Activated CD4-positive, alpha-beta T cell treated with anti-CD3 and anti-CD28 coated beads, Interleukin-2, Interleukin-6, amounts not matched to agents 100 ng/mL and 50 ng/mL, durations not matched to agents 16 hours and 8 hours (primary cell): ENCODE data around the gene BCL2.
"Not testable (repeated sequence)": the region's sequence is repeated elsewhere in the genome, so short reads cannot be mapped to it uniquely, and the experiment has no call there.

Experiments
- DNase-seq: peaks from one replicate; pipeline ENCODE4 v3.0.0-alpha.2; 2020

BCL2 gene

DNA sequence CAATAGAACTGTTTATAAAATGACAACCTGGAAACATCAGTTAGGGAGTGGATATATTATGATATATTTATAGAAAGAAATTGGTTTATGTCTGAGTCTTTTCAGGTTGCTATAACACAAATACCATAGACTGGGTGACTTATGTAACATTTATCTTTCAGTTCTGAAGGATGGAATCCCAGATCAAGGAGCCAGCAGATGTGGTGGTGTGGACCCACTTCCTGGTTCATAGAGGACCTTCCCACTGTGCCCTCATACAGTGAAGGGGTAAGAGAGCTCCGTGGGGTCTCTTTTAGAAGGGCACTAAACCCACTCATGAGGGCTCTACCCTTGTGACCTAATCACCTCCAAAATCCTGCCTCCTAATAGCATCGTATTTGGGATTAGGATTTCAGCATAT is 86.7 kb downstream of the BCL2 start:
- DNase-seq = no peak

DNA sequence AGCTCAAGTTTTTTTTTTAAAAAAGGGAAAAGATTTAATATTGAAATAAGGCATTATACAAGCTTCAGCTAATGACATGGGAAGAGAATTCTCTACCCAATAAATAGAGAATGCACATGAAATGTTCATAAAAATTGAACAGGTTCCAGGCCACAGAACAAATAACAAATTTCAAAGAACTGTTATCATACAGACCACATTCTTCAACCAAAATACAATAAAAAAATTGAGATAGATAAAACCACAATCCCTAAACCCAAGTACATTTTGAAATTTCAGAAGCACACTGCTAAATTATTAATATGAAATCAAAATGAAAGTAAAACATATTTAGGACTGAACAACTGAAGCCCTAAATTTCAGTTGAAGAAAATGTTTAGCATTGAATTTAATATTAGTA is 89.6 kb downstream of the BCL2 start:
- no peak for DNase-seq

DNA sequence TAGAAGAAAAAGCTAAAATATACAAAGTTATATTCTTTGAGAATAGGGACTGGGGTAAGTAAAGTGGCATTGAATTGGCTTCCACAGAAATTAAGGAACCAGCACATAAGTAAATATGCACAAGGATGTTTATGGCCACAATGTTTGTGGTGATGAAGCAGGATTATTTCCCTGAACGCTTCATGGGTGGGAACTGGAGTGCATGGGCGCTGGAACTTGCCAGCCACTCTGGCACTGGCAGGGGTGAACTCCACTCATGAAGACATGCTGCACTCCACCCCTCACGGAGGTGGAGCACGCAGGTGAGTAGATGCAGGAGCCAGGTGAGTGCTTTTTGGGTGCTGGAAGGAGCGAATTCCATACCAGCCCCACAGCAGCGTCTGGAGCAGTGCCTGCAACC is 94.1 kb downstream of the BCL2 start:
- no peak for DNase-seq

DNA sequence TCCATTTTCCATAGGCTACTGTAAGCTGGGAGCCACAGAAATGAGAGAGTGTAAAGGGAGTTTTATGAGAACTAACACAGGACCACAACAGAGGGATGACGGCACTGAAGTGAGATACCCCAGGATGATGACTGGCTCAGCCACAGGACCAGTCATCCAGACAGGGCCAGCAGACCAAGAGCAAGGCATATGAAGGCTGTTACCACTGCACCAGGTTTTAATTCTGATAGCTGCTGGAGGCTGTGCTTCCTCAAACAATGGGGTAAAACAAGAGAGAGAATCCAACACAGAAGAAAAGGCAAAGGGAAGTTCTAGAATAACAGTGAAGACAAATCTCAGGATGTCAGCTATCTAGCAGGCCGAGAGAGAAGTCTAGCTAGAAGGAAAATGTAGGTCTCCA is 94.9 kb downstream of the BCL2 start:
- peak; percentile 54 for DNase-seq

DNA sequence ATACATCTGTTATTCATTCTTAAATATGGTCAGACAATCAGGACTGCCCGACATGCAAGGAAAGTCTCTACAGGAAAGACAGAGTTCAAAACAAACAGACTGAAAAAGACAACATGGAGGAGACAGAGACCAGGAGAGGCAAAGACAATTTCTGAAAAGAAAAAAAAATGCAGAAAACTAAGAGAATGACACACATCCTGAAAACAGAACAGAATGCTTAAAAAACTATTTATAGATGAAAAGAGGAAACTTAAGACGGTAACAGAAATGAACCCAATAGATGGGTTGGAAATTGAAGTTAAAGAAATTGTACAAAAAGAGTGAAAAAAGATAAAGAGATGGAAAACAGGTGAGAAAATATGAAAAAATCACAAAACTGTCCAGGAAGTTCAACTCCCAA is 95.7 kb downstream of the BCL2 start:
- DNase-seq = no peak

DNA sequence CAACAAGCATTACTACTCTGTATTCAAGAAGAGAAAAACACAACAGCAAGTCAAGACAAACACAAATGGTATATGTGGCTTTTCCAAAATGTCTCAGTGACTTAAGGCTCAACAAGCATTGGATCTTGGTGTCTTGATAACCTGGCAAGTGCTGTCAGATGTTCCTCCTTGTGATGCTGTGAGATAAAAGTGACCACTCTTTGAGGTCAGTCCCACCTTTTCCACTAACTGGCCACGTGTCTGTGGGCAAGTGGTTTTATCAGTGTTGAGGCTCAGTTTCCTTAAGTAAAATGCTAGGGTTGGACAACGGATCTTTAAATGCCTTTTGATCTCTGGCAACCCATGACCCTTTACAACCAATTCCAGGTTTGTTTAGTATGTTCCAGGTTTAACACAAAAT is 98.7 kb downstream of the BCL2 start:
- DNase-seq = peak; percentile 54

DNA sequence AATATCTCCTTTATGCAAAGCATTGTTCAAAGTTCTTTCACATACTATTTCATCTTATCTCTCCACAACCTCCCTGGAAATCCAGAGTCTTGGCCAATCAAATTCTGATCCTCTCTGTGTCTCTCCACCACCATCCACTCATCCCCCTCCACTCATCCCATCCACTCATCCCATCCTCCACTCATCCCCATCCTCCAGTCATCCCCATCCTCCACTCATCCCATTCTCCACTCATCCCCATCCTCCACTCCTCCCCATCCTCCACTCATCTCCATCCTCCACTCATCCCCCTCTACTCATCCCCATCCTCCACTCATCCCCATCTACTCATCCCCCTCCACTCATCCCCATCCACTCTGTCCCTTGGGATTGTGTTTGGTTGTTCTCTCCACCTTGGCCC is 101.1 kb downstream of the BCL2 start:
- no peak for DNase-seq

DNA sequence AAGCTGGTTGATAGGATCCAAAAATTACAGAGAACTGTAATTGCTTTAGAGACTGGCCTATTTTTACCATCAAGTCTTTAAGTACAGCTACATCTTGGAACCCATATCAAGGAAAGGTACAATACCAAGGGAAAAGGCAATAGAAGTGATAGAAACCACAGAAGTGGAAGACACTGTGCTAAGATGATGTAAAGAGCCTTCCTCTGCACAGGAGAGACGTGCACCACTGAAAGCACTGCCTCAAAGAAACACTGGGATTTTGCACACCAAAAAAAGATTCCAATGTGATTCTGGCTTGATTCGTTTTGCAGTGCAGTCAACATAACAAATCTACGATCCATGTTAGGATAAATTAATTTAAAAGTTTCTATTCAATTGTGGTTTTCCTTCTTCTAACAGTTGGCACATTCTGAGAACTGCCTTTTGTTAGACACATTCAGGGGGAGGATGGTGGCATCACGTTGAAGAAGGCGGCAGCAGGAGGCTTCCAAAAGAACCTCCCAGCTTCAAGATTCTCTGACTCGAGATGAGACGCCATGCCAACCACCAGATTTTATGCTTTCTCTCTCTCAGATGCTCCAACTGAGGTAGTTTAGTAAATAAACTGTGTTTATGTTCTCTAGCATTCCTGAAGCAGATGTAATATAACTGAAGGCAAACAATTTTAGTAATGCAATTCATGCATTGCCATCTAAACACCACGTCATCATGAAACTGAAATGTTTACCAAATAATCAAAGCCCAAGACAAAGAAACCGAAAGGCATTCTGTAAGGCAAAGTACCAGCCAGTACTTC is 102.9 kb downstream of the BCL2 start:
- DNase-seq = peak; percentile 69

DNA sequence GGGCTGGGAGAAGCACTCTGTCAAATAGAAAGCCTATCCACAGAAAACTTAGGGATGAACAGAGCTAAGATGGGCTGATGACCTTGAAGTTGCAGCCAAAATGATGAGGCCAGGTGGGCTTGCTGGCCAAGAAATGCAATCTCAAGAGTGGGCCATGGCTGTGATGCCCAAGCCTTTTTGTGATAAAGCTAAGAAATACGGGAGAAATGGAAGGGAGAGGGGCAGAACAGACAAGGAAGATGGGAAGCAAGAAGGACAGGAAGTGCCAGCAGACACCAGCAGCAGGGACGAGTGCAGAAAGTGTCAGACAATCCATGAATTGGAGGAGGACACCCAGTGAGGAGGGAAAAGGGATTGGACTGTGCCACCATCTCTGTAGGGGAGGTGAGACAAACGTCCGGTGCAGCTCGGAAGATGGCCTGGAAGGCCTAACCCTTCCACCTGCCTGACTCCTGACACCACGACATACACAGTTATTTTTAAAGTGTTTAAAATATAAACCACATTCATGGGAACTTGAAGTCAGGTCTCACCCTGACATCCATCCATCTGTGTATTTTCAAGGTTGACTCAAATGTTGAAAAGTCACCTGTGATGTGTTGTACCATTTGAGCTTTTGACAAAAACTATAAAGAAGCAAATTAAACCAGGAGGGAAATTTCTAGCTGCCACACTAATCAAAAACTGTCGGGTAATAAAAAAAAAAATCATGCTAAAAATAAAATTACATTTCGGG is 105.5 kb downstream of the BCL2 start:
- no peak for DNase-seq

DNA sequence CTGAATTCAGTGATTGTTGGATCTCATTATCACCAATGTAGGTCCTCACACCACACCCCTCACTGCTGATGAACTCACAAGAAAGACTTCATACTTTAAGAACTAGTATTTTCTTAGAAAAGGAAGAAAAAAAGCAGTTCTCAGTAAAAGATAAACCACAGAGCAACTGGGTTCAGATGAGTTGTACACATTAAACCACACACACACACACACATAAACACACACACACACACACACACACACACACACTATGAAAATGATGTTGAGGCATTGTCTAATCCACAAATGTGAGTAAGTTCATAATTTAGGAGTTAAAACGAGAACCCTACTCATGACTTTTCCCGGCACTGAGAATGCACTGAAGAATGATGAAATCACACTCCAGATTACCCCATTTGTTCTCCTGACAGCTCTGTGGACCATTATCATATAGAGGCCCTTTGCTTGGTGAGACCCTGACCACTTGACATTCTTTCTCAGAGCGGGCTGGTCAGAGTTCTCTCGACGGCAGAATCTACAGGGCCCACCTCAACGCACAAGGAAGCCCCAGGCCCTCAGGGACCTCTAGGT is 106.2 kb downstream of the BCL2 start:
- peak; percentile 87 for DNase-seq

DNA sequence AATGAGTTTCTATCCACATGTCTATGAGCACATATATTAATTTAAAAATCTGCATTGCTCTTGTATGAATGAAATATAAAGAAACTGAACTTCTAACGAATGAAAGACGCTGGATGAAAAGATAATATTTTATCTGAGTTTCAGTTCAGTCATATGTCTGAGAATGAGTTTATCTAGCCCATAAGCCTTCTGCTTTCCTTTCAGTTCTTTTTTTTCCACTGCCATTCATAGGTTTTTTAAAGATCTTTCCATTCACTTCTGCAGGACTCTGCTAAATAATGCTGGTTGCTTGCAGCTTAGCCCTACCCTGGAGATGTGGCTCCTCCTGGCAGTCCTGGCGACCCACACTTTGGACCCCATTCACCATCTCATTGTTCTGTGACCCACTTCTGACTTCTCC is 109.0 kb downstream of the BCL2 start:
- DNase-seq = peak; percentile 42

DNA sequence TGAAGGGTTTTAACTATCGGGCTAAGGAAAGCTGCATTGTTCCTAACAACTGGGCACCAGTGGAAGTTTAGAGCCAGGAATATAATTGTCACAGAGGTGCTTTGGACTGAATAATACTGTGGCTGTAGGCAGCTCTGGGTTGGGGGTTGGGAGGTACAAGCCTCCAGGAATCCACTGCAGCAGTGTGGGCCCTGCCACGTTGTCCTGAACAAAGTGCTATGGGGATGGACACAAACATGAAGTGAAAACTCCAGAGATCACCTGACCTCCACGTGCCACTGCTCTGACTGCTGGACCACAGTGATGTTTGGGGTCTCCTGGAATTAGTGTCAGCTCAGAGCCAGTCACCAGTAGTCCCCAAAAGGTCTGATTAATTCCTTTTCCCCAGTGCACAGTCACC is 110.9 kb downstream of the BCL2 start:
- no peak for DNase-seq

DNA sequence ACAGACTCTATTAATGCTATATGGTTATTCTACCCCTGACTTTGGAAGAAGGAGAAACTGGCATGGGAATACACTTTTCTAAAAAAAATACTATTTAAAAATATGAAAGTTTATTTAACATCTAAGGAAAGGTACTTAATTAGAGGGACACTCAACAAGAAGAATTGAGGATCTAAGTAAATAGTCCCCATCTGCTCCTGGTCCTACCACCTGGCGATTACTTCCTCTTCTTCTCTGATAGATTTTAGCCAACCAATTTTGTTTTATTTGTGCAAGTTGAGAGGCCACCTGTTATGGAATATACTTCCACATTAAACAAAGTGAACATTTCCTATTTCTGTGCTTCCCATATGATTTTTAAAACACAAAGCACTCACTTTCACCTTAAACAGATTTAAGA is 111.7 kb downstream of the BCL2 start:
- no peak for DNase-seq

DNA sequence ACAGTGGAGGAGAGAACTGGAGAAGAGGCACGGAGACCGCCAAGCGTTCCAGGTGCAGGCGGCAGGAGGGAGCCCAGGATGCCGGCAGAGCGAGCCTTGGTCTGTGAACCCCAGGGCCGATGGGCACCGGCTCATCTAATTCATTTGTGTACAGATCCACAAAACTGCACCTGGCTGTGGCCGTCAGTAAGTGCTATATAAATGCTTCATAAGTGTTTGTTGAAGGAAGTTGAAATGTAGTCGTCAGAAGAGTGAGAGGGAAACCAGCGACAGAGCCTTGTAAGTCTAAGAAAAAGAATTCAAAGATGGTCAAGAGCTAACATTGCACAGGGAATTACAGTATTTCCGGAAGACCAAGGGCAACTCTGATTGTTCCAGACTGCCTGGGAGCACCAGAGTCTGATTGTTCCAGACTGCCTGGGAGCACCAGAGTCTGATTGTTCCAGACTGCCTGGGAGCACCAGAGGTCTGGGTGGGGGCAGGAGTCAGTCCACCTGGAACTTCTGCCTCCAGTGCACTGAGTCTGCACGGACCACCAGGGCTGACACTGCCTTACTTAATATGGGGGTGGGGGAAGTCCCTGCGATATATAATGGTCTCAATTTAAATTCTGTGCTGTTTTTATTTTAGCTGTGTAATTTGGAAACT is 112.3 kb downstream of the BCL2 start:
- DNase-seq = no peak

DNA sequence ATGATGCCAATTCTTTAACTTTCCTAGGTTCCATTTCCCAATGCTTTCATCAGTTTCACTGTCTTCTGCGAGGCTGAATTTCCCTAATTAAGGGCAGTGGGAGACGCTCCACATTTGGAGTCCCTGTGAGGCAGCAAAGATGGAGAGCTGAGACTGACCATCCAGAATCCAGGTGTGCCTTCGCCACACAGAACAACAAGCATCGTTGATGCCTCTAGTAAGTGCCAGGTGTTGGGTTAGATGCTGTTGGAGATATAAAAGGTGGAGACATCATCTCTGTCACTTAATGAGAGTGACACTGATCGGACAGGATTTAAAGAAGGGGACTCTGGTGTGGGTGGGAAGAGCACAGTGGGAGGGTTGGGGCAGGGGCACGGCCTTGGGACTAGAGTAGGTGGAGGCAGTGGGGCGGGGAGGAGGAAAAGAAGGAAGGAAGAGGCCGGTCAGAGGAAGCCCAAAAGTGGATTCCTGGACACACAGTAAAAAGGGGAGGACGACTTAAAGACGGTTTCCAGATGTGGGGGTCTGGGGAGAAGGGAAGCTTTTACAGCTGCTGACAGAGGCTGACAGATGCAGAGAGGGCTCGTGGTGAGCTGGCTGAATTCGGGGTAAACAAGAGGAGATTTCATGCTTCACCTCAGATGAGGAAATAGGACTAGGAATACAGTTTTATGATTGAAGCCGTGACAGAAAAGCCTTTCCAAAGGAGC is 113.0 kb downstream of the BCL2 start:
- DNase-seq = no peak

DNA sequence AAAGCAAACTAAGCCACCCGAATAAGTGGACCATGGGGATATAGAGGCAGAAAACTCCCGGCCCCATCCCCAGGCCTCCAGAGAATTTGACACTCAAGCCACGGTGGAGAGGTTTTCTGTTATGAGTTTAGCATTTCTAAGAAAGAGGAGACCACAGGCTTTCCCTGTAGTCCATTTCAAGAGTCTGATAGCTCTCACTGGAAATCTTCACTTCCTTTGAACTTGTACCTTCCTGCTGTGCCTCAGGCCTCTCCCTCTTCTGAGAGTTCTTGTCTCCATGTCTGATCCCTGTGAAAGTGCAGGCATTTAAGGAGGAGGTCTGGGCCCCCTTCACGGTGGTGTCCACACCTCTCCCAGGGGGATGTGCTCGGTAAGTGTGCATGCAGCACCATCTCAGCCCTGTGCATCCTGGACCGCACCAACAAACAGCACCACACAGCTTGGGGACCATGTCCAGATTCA is 113.7 kb downstream of the BCL2 start:
- DNase-seq = peak; percentile 75

DNA sequence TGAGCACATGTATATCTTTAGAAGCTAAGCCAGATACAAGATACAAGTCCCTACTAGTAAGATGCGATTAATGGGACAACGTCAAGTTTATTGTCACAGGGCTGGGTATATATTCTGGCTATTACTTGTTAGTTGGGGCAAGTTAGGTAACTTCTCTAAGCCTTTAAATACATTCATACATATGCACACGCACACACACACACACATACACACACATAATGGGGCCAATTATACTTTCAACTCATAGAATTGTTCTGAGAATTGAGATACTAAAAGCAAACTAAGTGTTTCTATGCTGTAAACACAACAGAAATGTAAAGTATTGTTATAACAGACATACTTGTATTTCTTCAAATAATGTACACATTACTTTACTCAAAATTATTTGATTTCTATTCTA is 116.1 kb downstream of the BCL2 start:
- DNase-seq = no peak

DNA sequence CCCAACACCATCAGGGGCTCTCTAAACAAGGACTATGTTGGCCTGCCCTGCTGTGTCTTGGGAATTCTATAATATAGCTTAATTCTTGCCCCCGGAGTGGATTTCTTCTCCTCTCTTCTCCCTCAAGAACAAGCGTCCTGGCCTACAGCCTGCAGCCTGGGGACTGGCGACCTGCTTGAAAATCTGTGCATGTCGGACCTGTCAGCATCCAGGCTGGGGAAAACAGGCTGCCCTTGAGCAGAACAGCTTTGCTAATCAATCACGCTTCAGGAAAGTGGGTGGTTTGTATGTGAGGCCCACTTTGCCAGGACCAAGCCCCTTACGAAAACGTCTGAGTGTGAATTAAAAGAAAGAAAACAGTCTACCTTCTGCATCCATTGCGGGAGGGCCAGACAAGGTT is 116.7 kb downstream of the BCL2 start:
- no peak for DNase-seq

DNA sequence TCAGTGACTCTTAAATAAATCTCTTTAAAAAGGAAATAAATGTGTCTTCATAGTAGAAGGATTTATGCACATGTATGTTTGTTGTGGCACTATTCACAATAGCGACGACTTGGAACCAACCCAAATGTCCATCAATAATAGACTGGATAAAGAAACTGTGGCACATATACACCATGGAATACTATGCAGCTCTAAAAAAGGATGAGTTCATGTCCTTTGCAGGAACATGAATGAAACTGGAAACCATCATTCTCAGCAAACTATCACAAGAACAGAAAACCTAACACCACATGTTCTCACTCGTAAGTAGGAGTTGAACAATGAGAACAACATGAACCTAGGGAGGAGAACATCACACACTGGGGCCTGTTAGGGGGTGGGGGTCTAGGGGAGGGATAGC is 118.1 kb downstream of the BCL2 start:
- not testable (repeated sequence) for DNase-seq

DNA sequence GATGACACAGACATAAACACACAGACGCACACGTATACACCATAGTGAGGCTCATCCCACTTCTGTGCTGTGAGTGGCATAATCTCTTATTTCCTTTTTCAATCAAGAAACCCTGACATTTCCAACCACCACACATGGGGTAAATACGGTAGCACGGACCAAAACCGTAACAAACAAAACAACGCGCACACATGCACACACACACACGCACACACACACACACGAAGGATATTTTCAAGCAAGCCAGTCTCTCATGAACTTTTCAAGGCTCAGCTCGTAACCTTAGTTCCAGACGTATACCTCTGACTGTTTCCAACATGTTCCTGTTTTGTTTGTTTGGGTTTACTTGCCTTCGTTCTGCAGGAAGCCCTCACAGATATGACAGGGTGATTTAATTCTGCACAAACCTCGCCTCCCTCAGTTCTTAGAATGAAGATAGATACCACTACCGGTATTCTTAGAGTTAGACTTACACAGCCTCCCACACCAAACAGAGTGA is 119.8 kb downstream of the BCL2 start:
- peak; percentile 86 for DNase-seq

DNA sequence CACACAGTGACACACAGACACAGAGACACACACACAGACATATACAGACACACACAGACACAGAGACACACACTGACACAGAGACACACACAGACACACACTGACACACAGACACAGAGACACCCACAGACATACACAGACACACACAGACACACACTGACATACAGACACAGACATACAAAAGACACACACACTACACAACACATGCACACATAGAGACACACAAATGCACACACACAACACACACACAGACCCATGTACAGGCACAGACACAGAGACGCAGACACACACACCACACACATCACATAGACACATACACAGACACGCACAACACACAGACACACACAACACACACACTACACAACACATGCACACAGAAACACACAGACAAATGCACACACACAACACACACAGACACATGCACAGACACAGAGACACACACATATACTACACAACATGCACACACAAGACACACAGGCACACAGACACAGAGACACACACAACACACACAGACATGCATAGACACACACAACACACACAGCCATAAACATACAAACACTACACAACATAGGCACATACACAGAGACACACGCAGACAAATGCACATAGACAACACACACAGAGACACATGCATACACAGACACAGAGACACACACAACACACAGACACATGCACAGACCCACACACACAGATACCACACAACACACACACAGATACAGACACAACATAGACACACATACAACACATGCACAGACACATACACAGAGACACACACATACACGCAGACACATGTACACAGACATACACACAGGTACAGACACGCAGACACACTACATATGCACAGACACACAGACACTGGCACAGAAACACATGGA is 120.5 kb downstream of the BCL2 start:
- no peak for DNase-seq
